Esophagus muscularis mucosa (tissue), 4 donors: ENCODE results near the gene VPS35. TPM values are rescaled to one million over a fixed set of nuclear protein-coding genes. Genes with fewer than 3 reads are reported as not detected.
"Not testable (repeated sequence)": the region's sequence is repeated elsewhere in the genome, so short reads cannot be mapped to it uniquely, and the experiment has no call there.

Experiments
- DNase-seq: peaks from one replicate; pipeline ENCODE4 v3.0.0-alpha.2; 2017; ENCODE audit errors: extremely low spot score
- H3K27ac ChIP-seq, 4 donors: fragments of 200-600 bp; sonication (generic); replicated peaks in 1 of 4; 1 replicate in 3 of 4; 2 replicates in 1 of 4; pipeline ENCODE4 v1.5.1; 2016 to 2019; ENCODE audit warnings: mild to moderate bottlenecking in 1 of 4
- H3K27me3 ChIP-seq, 4 donors: fragments of 200-600 bp; sonication (generic); one replicate each; pipeline versions ENCODE4 v1.5.1 to v1.6.0; 2016 to 2019
- H3K36me3 ChIP-seq, 4 donors: fragments of 200-600 bp; sonication (generic); one replicate each; pipeline ENCODE4 v1.5.1; 2016 to 2019
- H3K4me1 ChIP-seq, 4 donors: fragments of 200-600 bp; sonication (generic); one replicate each; pipeline ENCODE4 v1.5.1; 2016 to 2019
- H3K4me3 ChIP-seq, 4 donors: fragments of 200-600 bp; sonication (generic); 1 replicate in 2 of 4; 2 replicates in 2 of 4; pipeline ENCODE4 v1.5.1; 2016 to 2019; ENCODE audit warnings: mild to moderate bottlenecking in 4 of 4, moderate library complexity in 1 of 4
- H3K9me3 ChIP-seq, 4 donors: fragments of 200-600 bp; sonication (generic); 1 replicate in 3 of 4; 2 replicates in 1 of 4; pipeline ENCODE4 v1.5.1; 2016 to 2019
- CTCF ChIP-seq, 3 experiments: fragments of 200-600 bp in 2 of 3; fragments of 450-650 bp in 1 of 3; sonication (generic) in 2 of 3; IDR thresholded peaks; one replicate each; pipeline ENCODE4 v1.5.1; 2017 to 2019; ENCODE audit warnings: antibody characterized with exemption in 3 of 3, mild to moderate bottlenecking in 2 of 3, moderate library complexity in 1 of 3
- EP300 ChIP-seq: sonication (generic); formaldehyde crosslinking; IDR thresholded peaks from one replicate; pipeline ENCODE4 v1.6.1; 2017; ENCODE audit warnings: antibody characterized with exemption
- POLR2A ChIP-seq: fragments of 450-650 bp; IDR thresholded peaks from one replicate; pipeline ENCODE4 v1.6.1; 2017; ENCODE audit warnings: antibody characterized with exemption, moderate library complexity, mild to moderate bottlenecking, low read depth
- POLR2AphosphoS5 ChIP-seq, 2 donors: sonication (generic); formaldehyde crosslinking; IDR thresholded peaks; one replicate each; pipeline ENCODE4 v1.6.1; 2017; ENCODE audit warnings: antibody characterized with exemption in 2 of 2
- WGBS: methylation state at CpG from one replicate; pipeline ENCODE4 v1.1.5; 2018; 5-methylcytosine and 5-hydroxymethylcytosine counted together
- intact Hi-C: fragments of 100-400 bp; cut with DNase I; formaldehyde crosslinking; loops from one replicate; pipeline ENCODE4 v1.15.1; 2023
- total RNA-seq, 4 donors: library from RNA; depleted of rRNA; stranded (reverse); fragments of >200 nt; gene quantifications; one replicate each; pipeline versions ENCODE4 v1.1.0 to v1.2.1, GENCODE V29; 2016

VPS35 gene
- total RNA-seq, 4 donors from 2014 or later: 58.7 to 100 (median 67.3) TPM

DNA sequence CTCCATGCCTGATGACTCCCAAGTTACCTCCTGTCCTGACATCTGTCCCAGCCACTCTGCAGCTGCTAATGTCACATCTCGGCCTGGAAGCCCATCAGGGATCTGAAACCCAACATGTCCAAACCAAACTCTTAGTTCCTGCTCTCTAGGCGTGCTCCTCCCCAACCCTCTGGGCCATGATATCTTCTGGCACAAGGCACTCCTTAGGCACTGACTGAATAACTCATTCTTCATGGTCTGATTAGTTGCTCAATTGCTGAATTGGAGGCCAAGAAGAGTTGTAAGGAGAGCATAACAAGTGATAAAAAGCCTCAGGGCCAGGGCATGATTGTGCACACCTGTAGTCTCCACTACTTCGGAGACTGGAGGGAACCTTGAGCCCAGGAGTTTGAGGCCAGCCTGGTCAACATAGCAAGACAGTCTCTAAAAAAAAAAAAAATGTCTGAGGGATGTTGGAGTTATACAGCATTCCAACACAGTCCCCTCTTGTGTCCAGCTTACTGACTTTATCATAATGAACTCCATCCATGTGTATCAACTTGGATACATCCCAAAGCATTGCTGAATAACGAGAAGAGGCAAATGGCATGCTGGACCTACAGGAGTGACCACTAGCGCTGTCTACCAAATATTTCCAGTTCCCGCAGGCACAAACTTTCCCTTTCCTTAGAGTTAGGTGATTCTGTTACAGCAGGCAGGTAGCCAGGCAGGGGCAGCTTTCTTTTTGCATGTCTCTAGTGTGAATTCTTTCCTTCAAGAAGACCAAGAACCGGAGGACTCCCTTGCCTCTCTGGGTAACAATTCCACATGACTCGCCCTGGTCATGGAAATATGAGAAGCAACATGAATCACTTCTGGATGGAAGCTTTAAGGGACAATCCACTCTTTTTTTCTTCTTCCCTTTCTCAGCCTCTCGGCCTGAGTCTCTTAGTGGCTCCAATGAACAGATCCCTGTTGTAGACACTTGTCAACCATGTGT, 49.7 kb downstream of the VPS35 start:
- intact Hi-C loops: no loop called here
- no peaks in the 10 kb centered on the region for H3K27me3 ChIP-seq

GRCh38 chr16:46632778-46633733, 55.9 kb downstream of the VPS35 start:
- no peak for TF ChIP-seq POLR2A
- TF ChIP-seq CTCF (IDR thresholded peaks at IDR 0.05): no peak
- no peak for TF ChIP-seq POLR2AphosphoS5 (IDR thresholded peaks at IDR 0.05)
- no peak for TF ChIP-seq EP300
- Histone ChIP-seq H3K27me3 (no peaks in the 10 kb centered on the region), H3K36me3 (no peaks in the 10 kb centered on the region), H3K27ac (no peak overlapping the region), H3K9me3 (no peaks in the 10 kb centered on the region), H3K4me1 (peaks cover 0 to 10% (median 0%) of the 10 kb centered on the region in 4 donors), H3K4me3 (no peak overlapping the region)
- DNase-seq: no peak
- 75% methylated on average over 27 of the region's 32 CpGs for WGBS
- intact Hi-C loops: no loop called here

More for the DNA sequence above, 49.7 kb downstream of the VPS35 start:
- no peaks in the 10 kb centered on the region for H3K9me3 ChIP-seq
- DNase-seq: no peak
- 91% methylated on average over 9 of the region's 9 CpGs for WGBS
- no peak overlapping the region for H3K27ac ChIP-seq
- no peaks in the 10 kb centered on the region for H3K4me1 ChIP-seq
- no peaks in the 10 kb centered on the region for H3K36me3 ChIP-seq
- no peak overlapping the region for H3K4me3 ChIP-seq
- no peak for TF ChIP-seq POLR2A
- TF ChIP-seq CTCF (IDR thresholded peaks at IDR 0.05): no peak
- no peak for TF ChIP-seq POLR2AphosphoS5 (IDR thresholded peaks at IDR 0.05)
- no peak for TF ChIP-seq EP300

GRCh38 chr16:46629331-46630219, 59.4 kb downstream of the VPS35 start:
- H3K27me3 ChIP-seq: no peaks in the 10 kb centered on the region
- H3K9me3 ChIP-seq: no peaks in the 10 kb centered on the region
- WGBS: 35% methylated on average over 10 of the region's 10 CpGs
- no peak overlapping the region for H3K4me3 ChIP-seq
- intact Hi-C loops: no loop called here
- no peaks in the 10 kb centered on the region for H3K36me3 ChIP-seq
- peaks cover 0 to 10% (median 0%) of the 10 kb centered on the region in 4 donors for H3K4me1 ChIP-seq
- no peak for DNase-seq
- H3K27ac ChIP-seq: peak overlapping the region in 3 of 4 donors; percentile 11 to 55 (median 45)
- TF ChIP-seq POLR2A: no peak
- no peak for TF ChIP-seq EP300
- TF ChIP-seq CTCF (IDR thresholded peaks at IDR 0.05): peak in 1 of 3 experiments; percentile 21
- TF ChIP-seq POLR2AphosphoS5 (IDR thresholded peaks at IDR 0.05): no peak

- DNase-seq: no peak
- Histone ChIP-seq H3K9me3 (no peaks in the 10 kb centered on the region), H3K4me1 (peaks cover 0 to 10% (median 0%) of the 10 kb centered on the region in 4 donors), H3K36me3 (no peaks in the 10 kb centered on the region), H3K4me3 (no peak overlapping the region), H3K27me3 (no peaks in the 10 kb centered on the region), H3K27ac (no peak overlapping the region)
- intact Hi-C loops: no loop called here
- no peak for TF ChIP-seq CTCF (IDR thresholded peaks at IDR 0.05)
- TF ChIP-seq POLR2A: no peak
- no peak for TF ChIP-seq POLR2AphosphoS5 (IDR thresholded peaks at IDR 0.05)
- no peak for TF ChIP-seq EP300
- WGBS: 91% methylated on average over 5 of the region's 5 CpGs
Observed at GRCh38 chr16:46627746-46628145, 61.2 kb downstream of the VPS35 start.

DNA sequence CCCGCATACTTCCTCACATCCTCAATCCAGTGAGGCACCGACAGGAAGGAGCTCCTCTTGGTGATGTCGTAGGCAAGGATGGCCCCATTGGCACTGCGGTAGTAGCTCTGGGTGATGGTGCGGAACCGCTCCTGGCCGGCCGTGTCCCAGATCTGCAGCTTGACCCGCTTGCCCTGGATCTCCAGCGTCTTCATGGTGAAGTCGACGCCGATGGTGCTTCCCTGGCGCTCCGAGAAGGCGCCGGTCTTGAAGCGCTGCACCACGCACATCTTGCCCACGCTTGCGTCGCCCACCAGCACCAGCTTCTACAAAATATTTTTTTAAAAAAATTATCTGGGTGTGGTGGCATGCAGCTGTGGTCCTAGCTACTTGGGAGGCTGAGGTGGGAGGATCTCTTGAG, 62.3 kb downstream of the VPS35 start:
- H3K27ac ChIP-seq, H3K36me3 ChIP-seq, H3K9me3 ChIP-seq, intact Hi-C loops, H3K27me3 ChIP-seq, H3K4me3 ChIP-seq, DNase-seq: not testable (repeated sequence)
- WGBS: 94% methylated on average over 9 of the region's 22 CpGs
- peaks cover 0 to 15% (median under 1%) of the 10 kb centered on the region in 4 donors for H3K4me1 ChIP-seq

DNA sequence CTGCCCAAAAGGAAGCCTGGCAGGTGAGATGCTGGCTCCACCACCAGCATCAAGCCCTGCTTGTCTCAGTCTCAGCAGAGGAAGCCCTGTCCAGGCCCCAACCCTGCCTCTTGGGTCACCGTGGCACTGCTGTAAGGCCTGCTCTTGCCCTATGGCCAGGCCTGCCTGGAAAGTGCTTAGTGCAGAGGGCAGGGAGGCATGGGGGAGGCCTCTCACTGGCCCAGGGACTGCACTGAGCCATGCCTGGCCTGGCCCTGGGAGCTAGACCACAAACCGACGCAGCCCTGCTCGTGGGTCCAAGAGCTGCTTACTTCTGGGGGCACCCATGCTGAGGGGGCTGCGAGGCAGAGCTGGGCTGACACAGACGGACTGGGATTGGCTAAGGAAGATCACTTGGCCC, 64.1 kb downstream of the VPS35 start:
- H3K9me3 ChIP-seq, H3K4me3 ChIP-seq, H3K27ac ChIP-seq, H3K27me3 ChIP-seq, intact Hi-C loops, H3K36me3 ChIP-seq, DNase-seq: not testable (repeated sequence)
- H3K4me1 ChIP-seq: peaks cover 11 to 30% (median 14%) of the 10 kb centered on the region in 4 donors
- WGBS: 92% methylated on average over 3 of the region's 6 CpGs
